Neural cell (in vitro differentiated cells): ENCODE results near the gene RASGRP4.

Source experiments
- CTCF ChIP-seq: fragments of 450-650 bp; IDR thresholded peaks from 2 replicates; pipeline ENCODE4 v1.5.1; 2014; ENCODE audit warnings: antibody characterized with exemption, mild to moderate bottlenecking, moderate library complexity; ENCODE audit not compliant: poor library complexity, severe bottlenecking
- POLR2AphosphoS5 ChIP-seq: IDR thresholded peaks from 2 replicates; pipeline ENCODE4 v1.6.1; 2012
- RAD21 ChIP-seq: fragments of 450-650 bp; conservative IDR thresholded peaks from 2 replicates; pipeline ENCODE4 v1.6.1; 2014; ENCODE audit warnings: antibody characterized with exemption, mild to moderate bottlenecking, moderate library complexity
- TF ChIP-seq, protein P1 (sequence below): IDR thresholded peaks from 2 replicates; pipeline ENCODE4 v1.6.1; 2012; ENCODE audit warnings: borderline replicate concordance

DNA sequence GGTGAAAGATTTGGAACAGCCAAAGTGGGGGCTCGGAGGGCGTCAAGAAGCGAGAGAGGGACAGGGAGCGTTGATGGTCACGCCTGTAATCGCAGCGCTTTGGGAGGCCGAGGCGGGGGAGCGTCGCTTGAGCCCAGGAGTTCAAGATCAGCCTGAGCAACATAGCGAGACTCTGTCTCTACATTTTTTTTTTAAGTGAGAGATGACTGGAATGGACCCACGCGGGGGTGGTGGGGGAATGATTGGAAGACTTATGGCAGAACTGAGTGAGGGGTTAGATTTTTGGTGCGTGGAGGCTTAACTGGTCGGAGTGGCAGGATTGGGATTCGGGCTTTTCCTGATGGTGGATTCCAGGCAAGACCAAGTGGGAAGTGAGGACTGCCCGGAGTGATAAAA lies 50.9 kb downstream of the RASGRP4 start:
- TF ChIP-seq CTCF (no peak), RAD21 (no peak), POLR2AphosphoS5 (no peak)
- TF ChIP-seq, protein P1, sequence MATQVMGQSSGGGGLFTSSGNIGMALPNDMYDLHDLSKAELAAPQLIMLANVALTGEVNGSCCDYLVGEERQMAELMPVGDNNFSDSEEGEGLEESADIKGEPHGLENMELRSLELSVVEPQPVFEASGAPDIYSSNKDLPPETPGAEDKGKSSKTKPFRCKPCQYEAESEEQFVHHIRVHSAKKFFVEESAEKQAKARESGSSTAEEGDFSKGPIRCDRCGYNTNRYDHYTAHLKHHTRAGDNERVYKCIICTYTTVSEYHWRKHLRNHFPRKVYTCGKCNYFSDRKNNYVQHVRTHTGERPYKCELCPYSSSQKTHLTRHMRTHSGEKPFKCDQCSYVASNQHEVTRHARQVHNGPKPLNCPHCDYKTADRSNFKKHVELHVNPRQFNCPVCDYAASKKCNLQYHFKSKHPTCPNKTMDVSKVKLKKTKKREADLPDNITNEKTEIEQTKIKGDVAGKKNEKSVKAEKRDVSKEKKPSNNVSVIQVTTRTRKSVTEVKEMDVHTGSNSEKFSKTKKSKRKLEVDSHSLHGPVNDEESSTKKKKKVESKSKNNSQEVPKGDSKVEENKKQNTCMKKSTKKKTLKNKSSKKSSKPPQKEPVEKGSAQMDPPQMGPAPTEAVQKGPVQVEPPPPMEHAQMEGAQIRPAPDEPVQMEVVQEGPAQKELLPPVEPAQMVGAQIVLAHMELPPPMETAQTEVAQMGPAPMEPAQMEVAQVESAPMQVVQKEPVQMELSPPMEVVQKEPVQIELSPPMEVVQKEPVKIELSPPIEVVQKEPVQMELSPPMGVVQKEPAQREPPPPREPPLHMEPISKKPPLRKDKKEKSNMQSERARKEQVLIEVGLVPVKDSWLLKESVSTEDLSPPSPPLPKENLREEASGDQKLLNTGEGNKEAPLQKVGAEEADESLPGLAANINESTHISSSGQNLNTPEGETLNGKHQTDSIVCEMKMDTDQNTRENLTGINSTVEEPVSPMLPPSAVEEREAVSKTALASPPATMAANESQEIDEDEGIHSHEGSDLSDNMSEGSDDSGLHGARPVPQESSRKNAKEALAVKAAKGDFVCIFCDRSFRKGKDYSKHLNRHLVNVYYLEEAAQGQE = no peak
